K562 (cell line): ENCODE results near the gene TBC1D2B.

Experiments used
- ARNT ChIP-seq, 2 experiments: fragments of 450-650 bp; IDR thresholded peaks; 2 replicates each; pipeline ENCODE4 v1.6.1; 2016; ENCODE audit warnings: mild to moderate bottlenecking in 1 of 2
- BMI1 ChIP-seq: fragments of 150-350 bp; IDR thresholded peaks from 2 replicates; pipeline ENCODE4 v1.6.1; 2014; ENCODE audit warnings: low read length
- MYBL2 ChIP-seq, 2 experiments: fragments of 450-650 bp in 1 of 2; sonication (generic) in 1 of 2; formaldehyde crosslinking in 1 of 2; IDR thresholded peaks; 2 replicates each; pipeline versions ENCODE4 v1.6.1 to v1.8.1; 2017 to 2022; ENCODE audit warnings: borderline replicate concordance in 1 of 2, inconsistent platforms in 1 of 2, low read depth in 1 of 2, mild to moderate bottlenecking in 1 of 2, missing genetic modification reagents in 1 of 2, moderate library complexity in 1 of 2
- RBM22 ChIP-seq: fragments of 200-400 bp; formaldehyde crosslinking; IDR thresholded peaks from 2 replicates; pipeline ENCODE4 v1.6.1; 2018; ENCODE audit warnings: low read length, low read depth; ENCODE audit not compliant: poor library complexity, severe bottlenecking
- SIN3A ChIP-seq, 2 experiments: fragments of 150-350 bp in 1 of 2; IDR thresholded peaks; 2 replicates each; pipeline ENCODE4 v1.6.1; 2011 to 2016; ENCODE audit warnings: borderline replicate concordance in 2 of 2, low read depth in 2 of 2, low read length in 2 of 2, mild to moderate bottlenecking in 2 of 2, moderate library complexity in 2 of 2; ENCODE audit not compliant: control insufficient read depth in 1 of 2
- YY1 ChIP-seq, 3 experiments: IDR thresholded peaks; 2 replicates each; pipeline ENCODE4 v1.6.1; 2011; ENCODE audit warnings: low read length in 2 of 3, mild to moderate bottlenecking in 2 of 3, moderate library complexity in 2 of 3, borderline replicate concordance in 1 of 3, control low read depth in 1 of 3, low read depth in 1 of 3; ENCODE audit not compliant: insufficient read depth in 3 of 3, insufficient replicate concordance in 2 of 3, control insufficient read depth in 1 of 3, insufficient read length in 1 of 3; ENCODE audit errors: extremely low read depth in 1 of 3
- ZFP30 ChIP-seq: fragments of 250-450 bp; sonication (Bioruptor Pico); IDR thresholded peaks from 2 replicates; pipeline ENCODE4 v1.8.0; 2022; ENCODE audit warnings: moderate library complexity, mild to moderate bottlenecking, inconsistent platforms, borderline replicate concordance

DNA sequence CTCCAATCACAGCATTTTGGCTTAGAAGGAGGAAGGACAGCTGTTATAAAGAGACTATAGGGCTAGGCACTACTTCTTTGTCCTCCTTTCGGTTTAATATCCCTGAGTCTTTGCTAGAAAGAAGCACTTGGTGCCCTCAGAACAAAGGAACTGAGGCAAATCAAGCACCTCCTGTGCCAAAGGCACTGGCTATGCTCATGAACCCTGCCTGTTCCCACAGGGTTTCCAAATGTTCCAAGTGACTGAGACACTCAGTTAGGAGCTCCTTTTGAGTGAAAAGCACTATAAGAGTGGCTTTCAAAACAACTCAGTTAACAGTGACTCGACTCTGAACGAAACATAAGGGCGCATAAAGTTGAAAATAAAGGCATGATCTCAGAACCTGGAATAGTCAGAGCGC, 25.0 kb downstream of the TBC1D2B start:
- TF ChIP-seq YY1 (IDR thresholded peaks at IDR 0.05; ENCODE audit: borderline replicate concordance in 1 of 3, control insufficient read depth in 1 of 3, extremely low read depth in 1 of 3, insufficient read depth in 3 of 3, insufficient read length in 1 of 3, insufficient replicate concordance in 2 of 3, low read depth in 1 of 3, low read length in 2 of 3) (no peak), SIN3A (IDR thresholded peaks at IDR 0.05; ENCODE audit: borderline replicate concordance in 2 of 2, control insufficient read depth in 1 of 2, low read depth in 2 of 2, low read length in 2 of 2) (no peak), BMI1 (no peak), ZFP30 (CRISPR knock-in tag) (no peak), MYBL2 (IDR thresholded peaks at IDR 0.05; ENCODE audit: low read depth) (no peak), MYBL2 (CRISPR knock-in tag; IDR thresholded peaks at IDR 0.05; ENCODE audit: borderline replicate concordance) (no peak), RBM22 (no peak), ARNT (IDR thresholded peaks at IDR 0.05) (no peak)
